Frontal cortex (tissue), 4 donors: Measurements from ENCODE around the gene ARID4A. TPM values are rescaled to one million over a fixed set of nuclear protein-coding genes. Genes with fewer than 3 reads are reported as not detected.
"Not testable (repeated sequence)": the region's sequence is repeated elsewhere in the genome, so short reads cannot be mapped to it uniquely, and the experiment has no call there.

Experiments used
- DNase-seq, 2 donors: peaks; one replicate each; pipeline ENCODE4 v3.0.0; 2012; ENCODE audit warnings: low spot score in 2 of 2
- FAIRE-seq: peaks from 2 replicates; lab custom pipeline; 2012; peaks lifted over from hg19 to GRCh38; lab: Jason Lieb, UNC
- total RNA-seq: library from RNA; depleted of rRNA; stranded (reverse); fragments of >200 nt; gene quantifications from one replicate; pipeline ENCODE4 v1.2.3, GENCODE V29; 2014
- donor health status: control.
- donor health status: control.
- donor health status: control.

Gene ARID4A, protein sequence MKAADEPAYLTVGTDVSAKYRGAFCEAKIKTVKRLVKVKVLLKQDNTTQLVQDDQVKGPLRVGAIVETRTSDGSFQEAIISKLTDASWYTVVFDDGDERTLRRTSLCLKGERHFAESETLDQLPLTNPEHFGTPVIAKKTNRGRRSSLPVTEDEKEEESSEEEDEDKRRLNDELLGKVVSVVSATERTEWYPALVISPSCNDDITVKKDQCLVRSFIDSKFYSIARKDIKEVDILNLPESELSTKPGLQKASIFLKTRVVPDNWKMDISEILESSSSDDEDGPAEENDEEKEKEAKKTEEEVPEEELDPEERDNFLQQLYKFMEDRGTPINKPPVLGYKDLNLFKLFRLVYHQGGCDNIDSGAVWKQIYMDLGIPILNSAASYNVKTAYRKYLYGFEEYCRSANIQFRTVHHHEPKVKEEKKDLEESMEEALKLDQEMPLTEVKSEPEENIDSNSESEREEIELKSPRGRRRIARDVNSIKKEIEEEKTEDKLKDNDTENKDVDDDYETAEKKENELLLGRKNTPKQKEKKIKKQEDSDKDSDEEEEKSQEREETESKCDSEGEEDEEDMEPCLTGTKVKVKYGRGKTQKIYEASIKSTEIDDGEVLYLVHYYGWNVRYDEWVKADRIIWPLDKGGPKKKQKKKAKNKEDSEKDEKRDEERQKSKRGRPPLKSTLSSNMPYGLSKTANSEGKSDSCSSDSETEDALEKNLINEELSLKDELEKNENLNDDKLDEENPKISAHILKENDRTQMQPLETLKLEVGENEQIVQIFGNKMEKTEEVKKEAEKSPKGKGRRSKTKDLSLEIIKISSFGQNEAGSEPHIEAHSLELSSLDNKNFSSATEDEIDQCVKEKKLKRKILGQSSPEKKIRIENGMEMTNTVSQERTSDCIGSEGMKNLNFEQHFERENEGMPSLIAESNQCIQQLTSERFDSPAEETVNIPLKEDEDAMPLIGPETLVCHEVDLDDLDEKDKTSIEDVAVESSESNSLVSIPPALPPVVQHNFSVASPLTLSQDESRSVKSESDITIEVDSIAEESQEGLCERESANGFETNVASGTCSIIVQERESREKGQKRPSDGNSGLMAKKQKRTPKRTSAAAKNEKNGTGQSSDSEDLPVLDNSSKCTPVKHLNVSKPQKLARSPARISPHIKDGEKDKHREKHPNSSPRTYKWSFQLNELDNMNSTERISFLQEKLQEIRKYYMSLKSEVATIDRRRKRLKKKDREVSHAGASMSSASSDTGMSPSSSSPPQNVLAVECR
- 59.1 TPM for total RNA-seq

- no peak for FAIRE-seq
- DNase-seq: peak; percentile 30 to 44
Measured at GRCh38 chr14:58298477-58299400, at the start of gene ARID4A. ARID4A (plus strand) TSS chr14:58298555; CDS start chr14:58299855, 1,300 bp downstream.

GRCh38 chr14:58249611-58250010, 48.7 kb upstream of the ARID4A start:
- FAIRE-seq (no peak), DNase-seq (no peak)

DNA sequence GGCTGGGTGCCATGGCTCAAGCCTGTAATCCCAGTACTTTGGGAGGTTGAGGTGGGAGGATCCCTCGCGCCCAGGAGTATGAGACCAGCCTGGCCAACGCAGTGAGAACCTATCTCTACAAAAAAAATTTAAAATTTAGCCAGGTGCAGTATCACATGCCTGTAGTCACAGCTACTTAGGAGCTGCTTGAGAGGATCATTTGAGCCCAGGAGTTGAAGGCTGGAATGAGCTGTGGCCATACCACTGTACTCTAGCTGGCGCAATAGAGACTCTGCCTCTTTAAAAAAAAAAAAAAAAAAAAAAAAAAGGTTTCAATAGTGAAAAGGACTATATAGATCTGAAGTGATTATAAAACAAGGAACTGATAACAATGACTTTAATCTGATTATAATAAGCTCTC, 40.2 kb upstream of the ARID4A start:
- FAIRE-seq: no peak
- DNase-seq: no peak

DNA sequence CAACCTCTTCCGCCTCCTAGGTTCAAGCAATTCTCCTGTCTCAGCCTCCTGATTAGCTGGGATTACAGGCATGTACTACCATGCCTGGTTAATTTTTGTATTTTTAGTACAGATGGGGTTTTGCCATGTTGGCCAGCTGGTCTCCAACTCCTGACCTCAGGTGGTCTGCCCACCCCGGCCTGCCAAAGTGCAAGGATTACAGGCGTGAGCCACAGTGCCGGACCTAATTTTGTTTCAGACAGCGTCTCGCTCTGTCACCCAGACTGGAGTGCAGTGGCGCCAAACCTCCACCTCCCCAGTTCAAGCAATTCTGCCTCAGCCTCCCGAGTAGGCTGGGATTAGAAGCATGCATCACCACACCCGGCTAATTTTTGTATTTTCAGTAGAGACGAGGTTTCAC, 36.4 kb upstream of the ARID4A start:
- not testable (repeated sequence) for FAIRE-seq, DNase-seq

- FAIRE-seq: no peak
- no peak for DNase-seq
Measured at GRCh38 chr14:58265401-58265800, 33.0 kb upstream of the ARID4A start.

DNA sequence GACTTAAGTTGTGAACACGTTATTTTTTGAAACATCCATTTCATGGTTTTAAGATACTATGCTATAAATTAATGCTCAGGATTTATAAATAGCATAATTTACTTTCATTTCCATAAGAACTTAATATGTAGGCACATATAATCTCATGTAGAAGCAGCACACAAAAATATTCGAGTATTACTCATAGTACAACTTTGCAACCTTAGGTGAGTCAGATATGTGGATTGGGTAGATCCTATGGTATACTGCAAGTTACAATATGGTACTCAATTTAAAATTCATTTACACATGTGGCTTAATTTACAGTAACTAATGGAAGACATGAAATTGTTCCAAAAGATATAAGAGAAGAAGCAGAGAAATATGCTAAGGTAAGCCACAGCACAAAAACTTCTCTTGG, 27.7 kb upstream of the ARID4A start:
- FAIRE-seq (no peak), DNase-seq (no peak)

GRCh38 chr14:58272588-58273372, 25.6 kb upstream of the ARID4A start:
- FAIRE-seq (no peak), DNase-seq (no peak)

- DNase-seq (no peak), FAIRE-seq (no peak)
Measured at GRCh38 chr14:58274881-58275280, 23.5 kb upstream of the ARID4A start.

DNA sequence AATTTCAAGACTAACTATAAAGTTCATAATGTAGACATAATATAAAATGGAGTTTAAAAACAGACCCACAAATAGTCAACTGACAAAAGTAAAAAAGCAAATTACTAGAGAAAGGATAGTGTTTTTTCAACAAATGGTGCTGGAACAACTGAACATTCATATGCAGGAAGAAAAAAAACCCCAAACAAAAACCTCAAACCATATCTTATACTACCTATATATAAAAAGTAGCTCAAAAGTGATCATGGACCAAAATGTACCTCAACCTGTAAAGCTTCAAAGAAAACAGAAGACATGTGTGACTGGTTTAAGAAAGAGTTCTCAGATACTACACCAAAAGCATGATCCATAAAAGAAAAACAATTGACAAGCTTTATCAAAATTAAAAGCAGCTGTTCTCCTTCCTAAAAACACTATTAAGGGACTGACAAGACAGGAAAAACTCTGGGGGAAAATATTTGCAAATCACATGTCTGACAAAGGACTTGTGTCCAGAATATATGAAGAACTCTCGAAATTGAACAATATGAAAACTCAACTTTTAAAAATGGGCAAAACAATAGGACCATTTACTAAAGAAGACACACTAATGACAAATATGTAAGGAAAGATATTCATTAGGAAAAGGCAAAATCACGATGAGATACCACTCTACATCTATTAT, 22.7 kb upstream of the ARID4A start:
- no peak for DNase-seq
- FAIRE-seq: no peak

- no peak for DNase-seq
- FAIRE-seq: no peak
Measured at GRCh38 chr14:58276208-58276607, 22.1 kb upstream of the ARID4A start.

DNA sequence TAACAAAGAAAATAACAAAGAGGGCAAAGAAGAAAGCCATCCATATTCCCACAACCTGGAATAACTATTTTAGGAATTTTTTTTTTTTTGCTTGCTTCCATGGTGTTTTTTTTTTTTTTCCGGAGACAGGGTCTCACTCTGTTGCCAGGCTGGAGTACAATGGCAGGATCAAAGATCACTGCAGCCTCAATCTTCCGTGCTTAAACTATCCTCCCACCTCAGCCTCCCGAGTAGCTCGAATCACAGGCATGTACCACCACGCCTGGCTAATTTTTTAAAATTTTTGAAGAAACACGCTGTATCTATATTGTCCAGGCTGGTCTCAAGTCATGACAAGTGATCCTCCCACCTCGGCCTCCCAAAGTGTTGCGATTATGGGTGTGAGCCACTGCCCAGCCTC, 20.2 kb upstream of the ARID4A start:
- FAIRE-seq (no peak), DNase-seq (no peak)

- DNase-seq (peak in 1 of 2 donors; percentile 52), FAIRE-seq (no peak)
Measured at GRCh38 chr14:58280954-58281787, 17.2 kb upstream of the ARID4A start.

GRCh38 chr14:58281969-58282368, 16.4 kb upstream of the ARID4A start:
- no peak for FAIRE-seq

GRCh38 chr14:58282925-58283593, 15.3 kb upstream of the ARID4A start:
- DNase-seq (no peak), FAIRE-seq (no peak)

More at GRCh38 chr14:58281969-58282368, 16.4 kb upstream of the ARID4A start:
- DNase-seq: no peak

DNA sequence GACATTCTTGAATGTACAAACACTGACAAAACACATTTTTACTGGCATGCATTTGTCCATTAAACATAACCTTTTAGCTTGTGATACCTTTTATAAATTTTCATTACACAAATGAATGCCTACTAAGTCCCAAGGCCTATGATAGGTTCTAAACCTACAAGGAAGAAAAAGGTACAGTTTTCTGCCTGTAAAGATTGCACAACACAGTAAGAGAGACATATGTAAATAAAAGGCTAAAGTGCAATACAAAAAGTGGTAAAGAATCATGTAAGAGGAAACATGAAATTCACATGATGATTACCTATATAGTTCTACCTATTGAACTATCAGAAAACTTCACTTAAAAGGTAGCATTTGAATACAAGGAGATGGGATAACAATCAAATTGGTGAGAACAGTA, 14.6 kb upstream of the ARID4A start:
- FAIRE-seq: no peak
- no peak for DNase-seq

DNA sequence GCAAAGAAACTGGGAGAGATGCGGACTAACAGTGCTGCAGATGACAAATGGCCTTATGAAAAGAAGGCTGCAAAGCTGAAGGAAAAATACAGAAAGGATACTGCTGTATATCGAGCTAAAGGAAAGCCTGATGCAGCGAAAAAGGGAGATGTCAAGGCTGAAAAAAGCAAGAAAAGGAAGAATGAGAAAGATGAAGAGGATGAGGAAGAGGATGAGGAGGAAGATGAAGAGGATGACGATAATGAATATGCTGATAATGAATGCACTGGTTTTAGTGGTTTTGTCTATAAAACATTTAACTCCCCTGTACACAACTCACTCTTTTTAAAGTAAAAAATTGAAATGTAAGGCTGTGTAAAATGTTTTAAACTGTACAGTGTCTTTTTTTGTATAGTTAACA, 13.2 kb upstream of the ARID4A start:
- DNase-seq: no peak
- no peak for FAIRE-seq
